ENCODE data around the gene HOMER1.

Gene HOMER1

GRCh38 chr5:79448336-79448735, 65.6 kb downstream of the HOMER1 start:
- 0 out of 2 replicates have a peak overlapping the region, but pooled peaks have one; percentile 1 for H3K4me3 ChIP-seq
- peaks cover 18% of the 10 kb centered on the region; the same call in 1 of the 2 replicates for H3K36me3 ChIP-seq (ENCODE audit: insufficient read depth, low read length)
- TF ChIP-seq FOXP2 (optimal IDR thresholded peaks at IDR 0.05; ENCODE audit: control extremely low read depth, extremely low read length, insufficient read depth) = no peak
- TF ChIP-seq EZH2 (IDR thresholded peaks at IDR 0.05) = no peak
- TF ChIP-seq POLR2AphosphoS5 (IDR thresholded peaks at IDR 0.05; ENCODE audit: borderline replicate concordance, low read depth, low read length) = no peak
- peak overlapping the region; percentile 80 for H3K27ac ChIP-seq
- no peak for DNase-seq (ENCODE audit: low read depth, low spot score)
- no peaks in the 10 kb centered on the region for H3K9me3 ChIP-seq (ENCODE audit: low read depth, low read length)
- no peak overlapping the region for H3K9ac ChIP-seq (ENCODE audit: insufficient read length)

- H3K9ac ChIP-seq (ENCODE audit: insufficient read length) = peak overlapping the region; percentile 52
- peak overlapping the region; percentile 96 for H3K27ac ChIP-seq
- peak overlapping the region; percentile 44 for H3K4me3 ChIP-seq
- TF ChIP-seq POLR2AphosphoS5 (IDR thresholded peaks at IDR 0.05; ENCODE audit: borderline replicate concordance, low read depth, low read length) = no peak
- no peak for TF ChIP-seq EZH2 (IDR thresholded peaks at IDR 0.05)
- TF ChIP-seq FOXP2 (optimal IDR thresholded peaks at IDR 0.05; ENCODE audit: control extremely low read depth, extremely low read length, insufficient read depth) = no peak
- H3K9me3 ChIP-seq (ENCODE audit: low read depth, low read length) = no peaks in the 10 kb centered on the region
- no peak for DNase-seq (ENCODE audit: low read depth, low spot score)
- H3K36me3 ChIP-seq (ENCODE audit: insufficient read depth, low read length) = no peaks in the 10 kb centered on the region
Observed at GRCh38 chr5:79436821-79437220, 77.1 kb downstream of the HOMER1 start.

- no peak for TF ChIP-seq POLR2AphosphoS5 (IDR thresholded peaks at IDR 0.05; ENCODE audit: borderline replicate concordance, low read depth, low read length)
- no peak for TF ChIP-seq EZH2 (IDR thresholded peaks at IDR 0.05)
- TF ChIP-seq FOXP2 (optimal IDR thresholded peaks at IDR 0.05; ENCODE audit: control extremely low read depth, extremely low read length, insufficient read depth) = peak; percentile 20
- Histone ChIP-seq H3K9me3 (ENCODE audit: low read depth, low read length) (no peaks in the 10 kb centered on the region), H3K9ac (ENCODE audit: insufficient read length) (peak overlapping the region; percentile 52), H3K36me3 (ENCODE audit: insufficient read depth, low read length) (peaks cover 1% of the 10 kb centered on the region; the same call in 1 of the 2 replicates), H3K4me3 (peak overlapping the region; percentile 44), H3K27ac (peak overlapping the region; percentile 96)
- peak; percentile 63 for DNase-seq (ENCODE audit: low read depth, low spot score)
Observed at GRCh38 chr5:79436224-79436623, 77.7 kb downstream of the HOMER1 start.

- H3K9me3 ChIP-seq (ENCODE audit: low read depth, low read length) = no peaks in the 10 kb centered on the region
- TF ChIP-seq FOXP2 (optimal IDR thresholded peaks at IDR 0.05; ENCODE audit: control extremely low read depth, extremely low read length, insufficient read depth) (no peak), EZH2 (IDR thresholded peaks at IDR 0.05) (no peak)
- H3K9ac ChIP-seq (ENCODE audit: insufficient read length) = no peak overlapping the region
- H3K4me3 ChIP-seq = no peak overlapping the region
- no peak overlapping the region for H3K27ac ChIP-seq
- peaks cover 11% of the 10 kb centered on the region; the same call in 1 of the 2 replicates for H3K36me3 ChIP-seq (ENCODE audit: insufficient read depth, low read length)
- no peak for DNase-seq (ENCODE audit: low read depth, low spot score)
Observed at GRCh38 chr5:79430196-79430595, 83.7 kb downstream of the HOMER1 start.

- H3K9me3 ChIP-seq (ENCODE audit: low read depth, low read length) = no peaks in the 10 kb centered on the region
- no peak for DNase-seq (ENCODE audit: low read depth, low spot score)
- H3K9ac ChIP-seq (ENCODE audit: insufficient read length) = no peak overlapping the region
- H3K4me3 ChIP-seq = no peak overlapping the region
- TF ChIP-seq EZH2 (IDR thresholded peaks at IDR 0.05) (no peak), FOXP2 (optimal IDR thresholded peaks at IDR 0.05; ENCODE audit: control extremely low read depth, extremely low read length, insufficient read depth) (no peak), POLR2AphosphoS5 (IDR thresholded peaks at IDR 0.05; ENCODE audit: borderline replicate concordance, low read depth, low read length) (no peak)
- peak overlapping the region; percentile 11; the same call in 1 of the 2 replicates for H3K27ac ChIP-seq
- no peaks in the 10 kb centered on the region for H3K36me3 ChIP-seq (ENCODE audit: insufficient read depth, low read length)
Observed at GRCh38 chr5:79423296-79423695, 90.6 kb downstream of the HOMER1 start.

- no peaks in the 10 kb centered on the region for H3K9me3 ChIP-seq (ENCODE audit: low read depth, low read length)
- no peak overlapping the region for H3K27ac ChIP-seq
- no peak overlapping the region for H3K9ac ChIP-seq (ENCODE audit: insufficient read length)
- no peaks in the 10 kb centered on the region for H3K36me3 ChIP-seq (ENCODE audit: insufficient read depth, low read length)
- H3K4me3 ChIP-seq = no peak overlapping the region
- no peak for DNase-seq (ENCODE audit: low read depth, low spot score)
- TF ChIP-seq POLR2AphosphoS5 (IDR thresholded peaks at IDR 0.05; ENCODE audit: borderline replicate concordance, low read depth, low read length) = no peak
- TF ChIP-seq EZH2 (IDR thresholded peaks at IDR 0.05) = no peak
- no peak for TF ChIP-seq FOXP2 (optimal IDR thresholded peaks at IDR 0.05; ENCODE audit: control extremely low read depth, extremely low read length, insufficient read depth)
Observed at GRCh38 chr5:79420248-79420647, 93.7 kb downstream of the HOMER1 start.

GRCh38 chr5:79418276-79418675, 95.7 kb downstream of the HOMER1 start:
- H3K27ac ChIP-seq = no peak overlapping the region
- no peaks in the 10 kb centered on the region for H3K36me3 ChIP-seq (ENCODE audit: insufficient read depth, low read length)
- DNase-seq (ENCODE audit: low read depth, low spot score) = no peak
- no peak overlapping the region for H3K4me3 ChIP-seq
- TF ChIP-seq FOXP2 (optimal IDR thresholded peaks at IDR 0.05; ENCODE audit: control extremely low read depth, extremely low read length, insufficient read depth) (no peak), POLR2AphosphoS5 (IDR thresholded peaks at IDR 0.05; ENCODE audit: borderline replicate concordance, low read depth, low read length) (no peak), EZH2 (IDR thresholded peaks at IDR 0.05) (no peak)
- H3K9me3 ChIP-seq (ENCODE audit: low read depth, low read length) = no peaks in the 10 kb centered on the region
- H3K9ac ChIP-seq (ENCODE audit: insufficient read length) = peak overlapping the region; percentile 24

GRCh38 chr5:79417495-79417894, 96.4 kb downstream of the HOMER1 start:
- 0 out of 2 replicates have a peak overlapping the region, but pooled peaks have one; percentile 44 for H3K27ac ChIP-seq
- no peak for DNase-seq (ENCODE audit: low read depth, low spot score)
- no peak overlapping the region for H3K9ac ChIP-seq (ENCODE audit: insufficient read length)
- H3K36me3 ChIP-seq (ENCODE audit: insufficient read depth, low read length) = no peaks in the 10 kb centered on the region
- H3K9me3 ChIP-seq (ENCODE audit: low read depth, low read length) = no peaks in the 10 kb centered on the region
- H3K4me3 ChIP-seq = no peak overlapping the region
- TF ChIP-seq FOXP2 (optimal IDR thresholded peaks at IDR 0.05; ENCODE audit: control extremely low read depth, extremely low read length, insufficient read depth) (no peak), EZH2 (IDR thresholded peaks at IDR 0.05) (no peak), POLR2AphosphoS5 (IDR thresholded peaks at IDR 0.05; ENCODE audit: borderline replicate concordance, low read depth, low read length) (no peak)

GRCh38 chr5:79416499-79416898, 97.4 kb downstream of the HOMER1 start:
- Histone ChIP-seq H3K9ac (ENCODE audit: insufficient read length) (no peak overlapping the region), H3K36me3 (ENCODE audit: insufficient read depth, low read length) (no peaks in the 10 kb centered on the region), H3K4me3 (peak overlapping the region; percentile 46), H3K27ac (peak overlapping the region; percentile 21; the same call in 1 of the 2 replicates), H3K9me3 (ENCODE audit: low read depth, low read length) (no peaks in the 10 kb centered on the region)
- DNase-seq (ENCODE audit: low read depth, low spot score) = no peak
- TF ChIP-seq EZH2 (IDR thresholded peaks at IDR 0.05) = no peak
- TF ChIP-seq POLR2AphosphoS5 (IDR thresholded peaks at IDR 0.05; ENCODE audit: borderline replicate concordance, low read depth, low read length) = no peak
- TF ChIP-seq FOXP2 (optimal IDR thresholded peaks at IDR 0.05; ENCODE audit: control extremely low read depth, extremely low read length, insufficient read depth) = no peak
